ENCODE data around the gene GABBR1. TPM values are rescaled to one million over a fixed set of nuclear protein-coding genes. Genes with fewer than 3 reads are reported as not detected.

GABBR1 gene
- total RNA-seq, 2 donors from 2014 or later: 16.4 to 32.0 TPM

DNA sequence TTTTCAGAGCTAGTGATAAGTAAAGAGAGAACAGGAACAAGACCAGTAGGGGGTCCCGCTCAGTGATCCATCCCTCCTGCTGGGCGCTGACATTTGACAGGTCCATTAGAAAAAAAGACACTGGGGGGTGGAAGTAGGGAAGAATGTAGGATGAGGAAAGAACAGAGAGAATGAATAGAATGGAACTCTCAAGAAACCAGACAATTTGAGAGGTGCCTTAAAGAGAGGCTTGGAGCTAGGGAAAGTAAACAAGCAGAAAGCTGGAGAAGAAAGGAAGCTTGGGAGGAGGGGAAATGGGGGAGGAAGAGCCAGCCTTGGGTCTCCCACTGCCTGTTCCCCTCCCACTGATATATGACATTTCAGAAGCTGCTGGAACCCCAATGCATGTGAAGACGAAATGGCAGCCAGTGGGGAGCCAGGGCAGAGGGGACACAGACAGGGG is 8.4 kb downstream of the GABBR1 start:
- peaks cover 16% of the 10 kb centered on the region for H3K36me3 ChIP-seq
- no peaks in the 10 kb centered on the region for H3K9me3 ChIP-seq
- no peak for DNase-seq (ENCODE audit: low spot score)

DNA sequence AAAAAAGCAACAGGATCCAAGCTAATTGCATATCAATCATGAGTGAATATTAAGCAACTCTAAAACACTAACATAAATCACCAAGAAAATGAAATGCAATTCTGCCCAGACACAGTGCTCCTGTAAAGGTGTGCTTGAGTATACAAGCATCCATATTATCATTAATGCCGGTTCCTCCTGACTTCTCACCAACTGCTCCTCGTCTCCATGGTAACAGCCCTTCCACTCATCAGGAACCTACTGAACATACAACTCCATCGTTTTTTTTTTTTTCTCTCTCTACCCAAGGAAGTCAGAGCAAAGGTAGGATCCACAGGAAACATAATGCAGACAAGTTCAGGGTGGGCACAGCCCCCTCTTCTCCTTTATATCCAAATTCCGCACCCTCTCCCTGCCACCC is 12.4 kb downstream of the GABBR1 start:
- DNase-seq (ENCODE audit: low spot score): no peak
- TF ChIP-seq, protein P1, sequence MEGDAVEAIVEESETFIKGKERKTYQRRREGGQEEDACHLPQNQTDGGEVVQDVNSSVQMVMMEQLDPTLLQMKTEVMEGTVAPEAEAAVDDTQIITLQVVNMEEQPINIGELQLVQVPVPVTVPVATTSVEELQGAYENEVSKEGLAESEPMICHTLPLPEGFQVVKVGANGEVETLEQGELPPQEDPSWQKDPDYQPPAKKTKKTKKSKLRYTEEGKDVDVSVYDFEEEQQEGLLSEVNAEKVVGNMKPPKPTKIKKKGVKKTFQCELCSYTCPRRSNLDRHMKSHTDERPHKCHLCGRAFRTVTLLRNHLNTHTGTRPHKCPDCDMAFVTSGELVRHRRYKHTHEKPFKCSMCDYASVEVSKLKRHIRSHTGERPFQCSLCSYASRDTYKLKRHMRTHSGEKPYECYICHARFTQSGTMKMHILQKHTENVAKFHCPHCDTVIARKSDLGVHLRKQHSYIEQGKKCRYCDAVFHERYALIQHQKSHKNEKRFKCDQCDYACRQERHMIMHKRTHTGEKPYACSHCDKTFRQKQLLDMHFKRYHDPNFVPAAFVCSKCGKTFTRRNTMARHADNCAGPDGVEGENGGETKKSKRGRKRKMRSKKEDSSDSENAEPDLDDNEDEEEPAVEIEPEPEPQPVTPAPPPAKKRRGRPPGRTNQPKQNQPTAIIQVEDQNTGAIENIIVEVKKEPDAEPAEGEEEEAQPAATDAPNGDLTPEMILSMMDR (IDR thresholded peaks at IDR 0.05): no peak
- H3K27me3 ChIP-seq: no peaks in the 10 kb centered on the region
- H3K4me1 ChIP-seq: no peaks in the 10 kb centered on the region
- H3K4me3 ChIP-seq: no peak overlapping the region
- no peaks in the 10 kb centered on the region for H3K9me3 ChIP-seq
- no peak overlapping the region for H3K27ac ChIP-seq
- peaks cover 28% of the 10 kb centered on the region for H3K36me3 ChIP-seq

More for the DNA sequence above, 8.4 kb downstream of the GABBR1 start:
- Histone ChIP-seq H3K4me3 (no peak overlapping the region), H3K27ac (no peak overlapping the region), H3K27me3 (no peaks in the 10 kb centered on the region), H3K4me1 (peaks cover 3 to 20% of the 10 kb centered on the region in 2 donors)
- TF ChIP-seq, protein P1 (IDR thresholded peaks at IDR 0.05): no peak

DNA sequence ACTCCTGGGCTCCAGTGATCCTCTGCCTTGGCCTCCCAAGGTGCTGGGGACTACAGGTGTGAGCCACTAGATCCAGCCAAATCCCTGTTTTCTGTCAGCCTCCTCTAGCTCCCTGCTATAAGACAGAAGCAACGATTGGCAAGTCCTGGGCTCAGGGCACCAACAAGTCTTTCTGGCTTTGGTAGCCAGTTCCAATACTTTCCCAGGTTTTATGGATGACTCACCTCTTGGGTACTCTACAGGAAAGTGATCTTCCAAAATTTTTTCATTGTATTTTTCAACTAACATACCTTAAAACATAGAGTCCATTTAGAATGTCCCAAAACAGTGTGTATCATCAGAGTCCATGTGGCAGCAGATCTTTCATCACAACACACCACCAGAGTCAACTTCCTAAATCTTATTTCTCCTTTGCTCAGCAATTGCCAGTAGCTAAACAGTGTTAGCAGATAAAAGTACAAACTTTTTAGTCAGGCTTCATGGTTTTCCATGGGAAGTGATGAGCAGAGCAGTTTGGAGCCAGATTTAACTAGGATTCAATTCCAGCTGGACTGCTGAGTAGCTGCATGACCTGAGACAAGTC is 13.3 kb downstream of the GABBR1 start:
- H3K4me3 ChIP-seq: no peak overlapping the region
- H3K27ac ChIP-seq: no peak overlapping the region
- H3K36me3 ChIP-seq: peaks cover 29% of the 10 kb centered on the region

DNA sequence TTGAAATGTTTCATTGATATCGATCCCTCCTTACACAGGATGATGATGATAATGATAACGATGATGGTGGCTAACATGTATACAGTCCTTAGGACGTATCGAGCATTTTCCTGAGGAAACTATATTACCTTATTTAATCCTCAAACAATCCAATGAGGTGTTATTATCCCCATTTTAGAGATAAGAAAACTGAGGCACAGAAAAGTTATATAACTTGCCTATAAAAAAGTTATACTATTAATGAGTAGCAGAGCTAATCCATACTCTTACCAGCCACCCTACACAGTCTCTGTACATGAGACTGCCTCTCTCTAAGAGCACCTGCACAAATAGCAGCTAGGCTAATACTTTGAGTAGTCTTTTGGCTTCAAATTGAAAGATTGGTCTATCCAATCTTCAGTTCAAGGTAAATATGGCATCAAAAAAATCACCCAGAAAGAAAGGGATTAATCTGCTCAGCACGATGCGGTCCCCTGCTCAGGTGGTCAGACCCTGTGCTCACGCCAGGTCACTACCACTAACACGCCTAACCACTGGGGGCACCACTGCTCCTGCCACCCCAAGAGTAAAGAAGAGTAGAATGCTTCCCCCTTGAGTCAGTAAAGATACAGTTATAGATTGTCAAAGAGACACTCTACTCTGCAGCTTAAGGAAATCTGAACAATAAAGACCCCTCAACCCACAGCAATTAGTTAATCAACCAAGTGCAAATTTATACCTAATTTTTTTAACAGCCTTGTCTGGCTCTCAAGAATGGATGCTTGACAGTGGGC is 15.0 kb downstream of the GABBR1 start:
- no peaks in the 10 kb centered on the region for H3K4me1 ChIP-seq
- TF ChIP-seq, protein P1 (IDR thresholded peaks at IDR 0.05): no peak
- no peak overlapping the region for H3K4me3 ChIP-seq
- no peaks in the 10 kb centered on the region for H3K27me3 ChIP-seq
- no peaks in the 10 kb centered on the region for H3K9me3 ChIP-seq
- peaks cover 33% of the 10 kb centered on the region for H3K36me3 ChIP-seq
- DNase-seq (ENCODE audit: low spot score): no peak
- H3K27ac ChIP-seq: no peak overlapping the region

More for the DNA sequence above, 13.3 kb downstream of the GABBR1 start:
- DNase-seq (ENCODE audit: low spot score): no peak
- no peaks in the 10 kb centered on the region for H3K4me1 ChIP-seq
- TF ChIP-seq, protein P1 (IDR thresholded peaks at IDR 0.05): no peak
- H3K9me3 ChIP-seq: no peaks in the 10 kb centered on the region
- no peaks in the 10 kb centered on the region for H3K27me3 ChIP-seq

DNA sequence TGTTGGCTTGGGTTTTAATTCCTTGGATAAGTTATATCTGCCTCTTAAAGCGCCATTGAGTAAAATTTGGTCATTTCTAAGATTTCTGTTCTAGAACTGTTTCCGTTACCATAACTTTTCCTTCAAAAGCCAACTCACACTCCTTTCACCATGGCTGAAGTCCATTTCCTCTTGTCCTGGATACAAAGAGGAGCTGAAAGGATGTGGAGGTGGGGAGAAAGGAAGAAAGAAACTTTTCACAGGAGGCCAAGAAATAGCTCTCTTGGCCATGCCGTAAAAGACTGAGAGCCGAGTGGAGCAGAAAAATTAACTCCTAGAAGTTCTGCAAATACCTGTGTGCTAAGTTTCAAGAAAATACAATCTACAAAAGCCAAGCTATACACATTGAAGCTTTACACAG is 21.6 kb downstream of the GABBR1 start:
- Histone ChIP-seq H3K27me3 (no peaks in the 10 kb centered on the region), H3K4me1 (no peaks in the 10 kb centered on the region), H3K27ac (no peak overlapping the region), H3K9me3 (no peaks in the 10 kb centered on the region), H3K4me3 (no peak overlapping the region), H3K36me3 (peaks cover 79% of the 10 kb centered on the region)
- no peak for DNase-seq (ENCODE audit: low spot score)
- TF ChIP-seq, protein P1 (IDR thresholded peaks at IDR 0.05): no peak

All from right atrium auricular region (tissue), 2 donors.